GM12801 (cell line): ENCODE data around the gene CANX.

Experiments used
- CTCF ChIP-seq: IDR thresholded peaks from one replicate; pipeline ENCODE4 v1.5.1; 2011; ENCODE audit warnings: control low read depth; ENCODE audit not compliant: insufficient read length; ENCODE audit errors: extremely low read depth

Gene CANX

GRCh38 chr5:179768326-179769085, 69.7 kb downstream of the CANX start:
- no peak for TF ChIP-seq CTCF

GRCh38 chr5:179769271-179769670, 70.5 kb downstream of the CANX start:
- TF ChIP-seq CTCF: no peak

GRCh38 chr5:179769796-179770195, 71.0 kb downstream of the CANX start:
- TF ChIP-seq CTCF: no peak

- TF ChIP-seq CTCF: no peak
Observed at GRCh38 chr5:179771311-179771895, 72.6 kb downstream of the CANX start.

GRCh38 chr5:179772351-179772750, 73.6 kb downstream of the CANX start:
- no peak for TF ChIP-seq CTCF

- TF ChIP-seq CTCF: no peak
Observed at GRCh38 chr5:179773686-179774040, 74.9 kb downstream of the CANX start.

- no peak for TF ChIP-seq CTCF
Observed at GRCh38 chr5:179774442-179774841, 75.7 kb downstream of the CANX start.
